Suppressor macrophage treated with lipopolysaccharide for 1 hour (primary cell): ENCODE results near the gene RPL18.
"Not testable (repeated sequence)": the region's sequence is repeated elsewhere in the genome, so short reads cannot be mapped to it uniquely, and the experiment has no call there.

ENCODE experiments used
- DNase-seq, 3 donors: peaks; one replicate each; pipeline ENCODE4 v3.0.0-alpha.2; 2020 to 2022

The RPL18 gene

GRCh38 chr19:48644355-48644754 lies 25.4 kb upstream of the RPL18 start:
- no peak for DNase-seq

GRCh38 chr19:48642862-48643261 lies 23.9 kb upstream of the RPL18 start:
- DNase-seq: no peak

DNA sequence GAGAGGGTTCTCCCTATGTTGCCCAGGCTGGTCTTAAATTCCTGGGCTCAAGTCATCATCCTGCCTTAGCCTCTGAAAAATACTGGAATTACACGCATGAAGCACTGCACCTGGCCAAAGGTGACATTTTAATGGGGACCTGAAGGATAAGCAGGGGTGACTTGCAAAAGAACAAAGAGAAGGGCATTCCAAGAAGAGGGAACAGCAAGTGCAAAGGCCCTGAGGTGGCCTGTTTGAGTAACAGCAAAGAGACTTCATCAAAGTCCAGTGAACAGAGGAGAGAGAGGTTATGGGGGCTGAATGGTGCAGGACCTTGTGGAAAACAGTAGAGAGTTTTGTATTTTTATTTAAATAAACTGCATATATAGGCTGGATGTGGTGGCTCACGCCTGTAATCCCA lies 22.9 kb upstream of the RPL18 start:
- no peak for DNase-seq

GRCh38 chr19:48639483-48640375 lies 20.8 kb upstream of the RPL18 start:
- no peak for DNase-seq

DNA sequence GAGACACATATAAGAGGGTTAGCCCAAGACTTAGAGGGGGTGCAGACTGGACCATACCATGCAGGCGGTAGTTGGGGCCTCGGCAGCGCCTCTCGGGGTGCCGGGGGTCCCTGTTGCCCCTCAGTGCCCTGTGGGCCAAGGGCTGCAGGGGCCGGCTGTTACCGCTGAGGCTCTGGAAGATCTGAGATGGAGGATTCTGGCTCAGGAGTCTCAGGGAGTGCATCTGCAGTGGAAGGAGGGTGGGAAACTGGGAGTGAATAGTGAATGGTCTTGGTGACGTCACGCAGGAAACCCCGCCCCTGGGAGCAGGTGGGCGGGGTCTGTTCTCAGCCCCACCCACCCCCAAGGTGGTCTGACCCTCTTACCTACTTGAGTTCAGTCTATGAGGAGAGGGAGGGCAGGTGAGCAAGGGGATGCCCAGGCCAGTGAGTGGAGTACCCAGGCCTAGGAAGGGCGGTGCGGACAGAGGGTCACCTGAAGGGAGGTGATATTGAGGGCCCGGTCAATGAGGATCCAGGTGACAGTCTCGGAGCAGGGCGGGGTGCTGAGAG lies 19.9 kb upstream of the RPL18 start:
- DNase-seq: no peak

DNA sequence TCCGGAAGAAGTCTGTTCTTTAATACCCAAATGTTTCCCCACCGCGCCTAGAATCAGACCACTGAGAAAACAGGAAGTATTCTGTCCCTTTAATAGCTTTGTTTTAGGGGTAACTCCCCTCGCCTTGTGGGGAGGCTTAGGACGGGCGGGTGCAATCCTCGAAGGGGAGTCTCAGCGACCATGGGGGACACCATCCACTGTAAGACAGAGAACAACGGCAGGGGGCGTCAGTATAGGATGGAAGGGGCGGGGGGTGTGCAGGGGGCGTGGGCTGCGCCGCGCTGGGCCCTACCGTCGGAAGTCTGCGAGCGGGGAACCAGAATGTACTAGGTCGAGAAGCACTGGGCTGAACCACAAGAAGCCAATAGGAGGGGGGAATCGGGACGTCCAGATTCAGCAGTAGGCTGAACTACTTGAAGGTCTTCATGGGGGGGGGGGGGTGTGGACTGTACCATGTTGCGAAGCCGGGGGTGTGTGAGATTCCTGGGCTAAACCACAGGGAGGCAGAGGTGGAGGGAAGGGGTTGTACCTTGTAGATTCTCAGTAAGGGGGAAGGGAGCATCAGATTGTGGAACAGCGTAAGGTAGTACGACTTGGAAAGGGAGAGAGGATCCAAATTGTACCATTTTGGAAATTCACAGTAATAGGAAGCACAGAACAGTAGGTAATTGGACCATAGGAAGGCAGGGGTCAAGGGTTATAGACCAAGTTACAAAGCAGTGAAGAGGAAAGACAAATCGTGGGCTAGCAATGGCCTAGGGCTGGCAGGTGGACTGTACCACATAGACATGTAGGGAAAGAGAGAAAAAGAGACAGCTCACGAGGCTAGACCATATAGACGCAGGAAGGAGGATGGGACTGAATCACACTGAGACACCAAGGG lies 19.2 kb upstream of the RPL18 start:
- peak; percentile 85 to 88 (median 88) for DNase-seq

GRCh38 chr19:48637449-48637947 lies 18.5 kb upstream of the RPL18 start:
- DNase-seq: peak; percentile 97 to 98 (median 98)

DNA sequence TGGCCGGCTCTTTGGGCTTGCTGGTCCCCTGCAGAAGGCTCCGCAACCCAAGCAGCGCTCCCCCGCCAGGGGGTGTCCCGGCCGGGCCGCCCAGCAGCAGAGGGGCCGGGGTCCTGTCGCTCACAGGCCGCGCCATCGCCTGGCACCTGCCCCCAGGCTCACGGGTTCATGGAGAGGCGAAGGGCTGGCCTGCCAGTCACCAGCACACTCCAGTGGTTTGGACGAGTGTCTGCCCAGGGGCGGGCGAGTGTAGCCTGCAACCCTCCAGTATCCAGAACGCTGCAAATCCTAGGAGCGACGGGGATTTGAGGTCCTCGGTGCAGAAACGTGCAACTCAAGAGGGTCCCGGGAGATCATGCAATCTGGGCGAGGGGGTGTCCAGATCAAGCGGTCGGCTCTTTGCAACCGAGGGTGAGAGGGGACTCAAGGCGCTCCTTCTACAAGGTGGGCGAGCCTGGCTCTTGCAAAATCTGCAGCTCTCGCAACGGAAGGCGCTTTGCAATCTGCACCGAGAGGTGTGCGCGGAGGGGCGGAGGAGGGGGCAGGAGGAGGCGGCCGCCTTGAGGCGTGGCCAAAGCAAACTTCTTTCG lies 18.0 kb upstream of the RPL18 start, which contains the start of gene DBP:
Gene DBP (minus strand): TSS at position 521 of the 590 bp plus-strand sequence. CDS start 385 bp downstream, at position 136.
- peak; percentile 46 to 62 (median 50) for DNase-seq

DNA sequence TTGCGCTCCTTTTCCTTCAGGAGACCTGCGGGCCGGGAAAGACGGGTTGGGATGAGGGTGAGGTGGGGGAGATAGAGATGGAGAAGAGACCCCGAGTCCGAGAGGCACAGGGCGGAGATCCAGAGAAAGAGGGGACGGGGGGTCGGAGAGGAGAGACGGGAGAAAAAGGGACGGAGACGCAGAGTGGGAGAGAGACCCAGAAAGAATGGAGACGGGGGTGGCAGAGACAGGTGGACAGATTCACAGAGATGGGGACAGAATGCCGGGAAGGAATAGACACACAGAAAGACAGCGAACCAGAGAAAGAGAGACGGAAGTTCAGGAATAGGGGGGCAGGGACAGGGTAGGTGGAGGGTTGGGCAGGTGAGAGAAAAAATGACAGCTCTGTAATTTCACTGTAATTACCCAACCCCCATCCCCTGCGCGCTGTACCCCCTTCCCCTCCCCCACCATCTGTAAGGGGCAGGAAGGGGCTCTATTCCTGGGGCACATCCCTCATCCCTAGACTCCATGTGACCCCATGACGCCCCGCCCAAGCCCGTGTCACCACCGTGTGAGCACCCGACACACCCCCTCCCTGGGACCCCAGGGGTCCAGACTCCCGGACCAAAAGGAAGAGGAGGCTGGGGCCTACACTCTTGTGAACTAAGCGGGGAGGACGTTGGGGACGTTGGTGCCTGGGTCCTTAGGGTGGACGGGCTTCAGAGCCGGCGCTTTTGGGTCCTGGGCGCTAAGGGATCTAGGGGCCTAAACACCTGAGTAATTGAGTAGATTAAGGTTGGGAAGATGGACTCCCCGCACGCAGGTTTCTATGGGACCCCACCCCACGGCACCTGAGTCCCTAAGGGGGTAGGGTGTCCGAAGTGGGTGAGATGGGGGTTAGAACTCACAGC lies 17.2 kb upstream of the RPL18 start:
- peak in 1 of 3 donors; percentile 71 for DNase-seq

GRCh38 chr19:48635263-48635965 lies 16.4 kb upstream of the RPL18 start:
- peak; percentile 65 to 92 (median 74) for DNase-seq

- DNase-seq: peak; percentile 84 to 94 (median 86)
Measured at GRCh38 chr19:48634424-48635262, 15.7 kb upstream of the RPL18 start.

DNA sequence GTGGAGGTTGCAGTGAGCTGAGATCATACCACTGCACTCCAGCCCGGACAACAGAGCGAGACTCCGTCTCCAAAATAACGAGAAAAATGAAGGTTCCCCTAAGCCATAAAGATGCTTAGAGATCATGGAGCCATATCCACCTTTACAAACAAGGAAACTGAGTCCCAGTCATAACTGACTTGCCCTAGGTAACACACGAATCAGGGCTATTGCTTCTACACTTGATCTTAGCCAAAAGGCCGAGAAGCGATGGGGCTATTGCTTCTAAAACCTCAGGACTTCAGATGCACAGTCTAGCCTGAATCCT lies 15.0 kb upstream of the RPL18 start:
- DNase-seq: no peak

DNA sequence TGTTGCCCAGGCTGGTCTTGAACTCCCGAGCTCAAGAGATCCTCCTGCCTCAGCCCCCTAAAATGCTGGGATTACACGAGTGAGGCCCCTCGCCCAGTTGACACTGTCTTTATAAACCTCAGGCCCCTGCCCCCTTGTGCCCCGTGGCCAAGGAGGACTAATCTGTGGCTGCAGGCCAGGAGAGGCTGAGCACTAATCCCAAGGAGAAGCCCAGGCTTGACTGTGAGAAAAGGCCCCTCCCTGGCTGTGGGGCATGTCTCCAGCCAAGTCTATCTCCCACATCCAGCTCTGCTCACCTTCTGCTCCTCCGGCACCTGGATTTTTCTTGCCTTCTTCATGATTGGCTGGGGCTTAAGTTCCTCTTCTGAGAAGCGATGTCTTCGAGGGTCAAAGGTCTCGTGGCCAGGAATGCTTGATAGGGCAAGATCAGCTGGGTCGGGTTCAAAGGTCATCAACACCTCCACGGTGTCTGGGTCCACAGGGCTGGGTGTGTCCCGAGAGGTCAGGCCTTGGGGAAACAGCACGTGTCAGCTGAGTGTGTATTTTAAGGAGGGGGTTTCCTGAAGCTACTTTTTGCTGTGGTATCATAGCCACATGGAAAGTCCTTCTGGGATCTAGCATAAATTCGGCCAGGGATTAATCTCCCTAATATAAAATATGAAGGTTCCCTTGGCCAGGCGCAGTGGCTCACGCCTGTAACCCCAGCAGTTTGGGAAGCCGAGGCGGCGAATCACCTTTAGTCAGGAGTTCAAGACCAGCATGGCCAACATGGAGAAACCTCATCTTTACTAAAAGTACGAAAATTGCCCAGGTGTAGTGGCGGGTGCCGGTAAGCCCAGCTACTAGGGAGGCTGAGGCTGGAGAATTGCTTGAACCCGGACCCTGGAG lies 14.4 kb upstream of the RPL18 start:
- peak in 1 of 3 donors; percentile 37 for DNase-seq

- DNase-seq: peak; percentile 49 to 50 (median 50)
Measured at GRCh38 chr19:48632692-48633147, 13.7 kb upstream of the RPL18 start.

GRCh38 chr19:48632286-48632685 lies 13.3 kb upstream of the RPL18 start:
- not testable (repeated sequence) for DNase-seq

DNA sequence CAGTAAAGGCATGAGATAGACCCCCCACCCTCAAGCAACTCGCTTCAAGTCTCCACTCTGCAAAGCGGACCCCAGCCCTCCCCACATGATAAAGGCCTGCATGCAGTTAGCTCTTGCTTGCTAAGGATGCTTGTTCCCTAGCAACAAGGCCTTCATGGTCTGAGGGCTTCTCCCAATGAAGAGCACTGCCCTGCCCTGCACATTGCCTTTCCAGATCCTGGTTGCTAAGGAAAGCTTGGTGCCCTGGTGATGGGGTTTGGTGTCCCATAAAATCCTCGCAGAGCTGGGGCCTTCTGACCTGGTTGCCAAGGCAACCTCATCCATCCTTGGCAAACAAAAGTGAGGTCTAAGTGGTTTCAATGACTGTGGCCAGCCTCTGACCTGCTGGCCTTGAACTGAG lies 12.2 kb upstream of the RPL18 start:
- DNase-seq: no peak

DNA sequence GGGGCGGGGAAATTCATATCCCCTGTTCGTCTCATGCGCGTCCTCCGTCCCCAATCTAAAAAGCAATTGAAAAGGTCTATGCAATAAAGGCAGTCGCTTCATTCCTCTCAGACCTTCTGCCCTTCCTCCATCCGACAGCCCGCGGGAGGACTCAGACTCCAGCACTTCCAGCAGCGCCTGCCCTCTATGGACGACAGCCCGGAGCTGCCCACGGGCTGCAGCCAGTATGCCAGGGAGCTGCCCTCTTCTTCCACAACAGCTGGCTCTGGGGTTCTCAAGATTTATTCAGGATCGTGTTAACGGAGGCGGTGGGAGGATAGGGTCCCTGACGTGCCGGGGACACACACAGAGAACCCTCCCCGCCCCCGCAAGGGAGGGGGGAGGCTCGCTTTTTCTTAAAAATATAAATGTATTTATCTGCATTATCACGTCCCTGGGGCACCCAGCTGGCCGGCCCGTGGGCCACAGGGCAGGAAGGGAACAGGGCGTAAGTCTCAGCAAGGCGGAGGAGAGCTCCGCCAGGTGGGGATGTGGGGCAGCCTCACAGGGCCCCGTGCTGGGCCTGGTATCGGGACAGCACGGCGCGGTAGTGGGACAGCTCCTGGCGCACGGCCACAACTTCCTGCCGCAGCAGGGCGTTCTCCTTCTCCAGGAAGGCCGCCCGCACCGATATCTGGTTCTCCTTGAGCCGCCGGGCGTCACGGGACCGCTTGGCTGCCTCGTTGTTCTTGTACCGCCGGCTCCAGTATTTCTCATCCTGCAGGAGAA lies 11.5 kb upstream of the RPL18 start:
- peak in 1 of 3 donors; percentile 37 for DNase-seq
